Measurements from ENCODE around the gene MALRD1. TPM values are rescaled to one million over a fixed set of nuclear protein-coding genes. Genes with fewer than 3 reads are reported as not detected.

The MALRD1 gene
- total RNA-seq, 1 donor: 1.7 TPM

- TF ChIP-seq CTCF (IDR thresholded peaks at IDR 0.05; ENCODE audit: insufficient read depth, low read depth, low read length): no peak
- no peak for DNase-seq (ENCODE audit: low read depth)
- H3K4me3 ChIP-seq (ENCODE audit: low read depth, low read length): no peak overlapping the region
Measured at GRCh38 chr10:19329475-19329874, 280.9 kb downstream of the MALRD1 start.

- no peak overlapping the region for H3K4me3 ChIP-seq (ENCODE audit: low read depth, low read length)
Measured at GRCh38 chr10:19332304-19332703, 283.7 kb downstream of the MALRD1 start.

GRCh38 chr10:19333631-19334030, 285.0 kb downstream of the MALRD1 start:
- no peak for TF ChIP-seq CTCF (IDR thresholded peaks at IDR 0.05; ENCODE audit: insufficient read depth, low read depth, low read length)
- no peak overlapping the region for H3K4me3 ChIP-seq (ENCODE audit: low read depth, low read length)
- DNase-seq (ENCODE audit: low read depth): no peak

More at GRCh38 chr10:19332304-19332703, 283.7 kb downstream of the MALRD1 start:
- TF ChIP-seq CTCF (IDR thresholded peaks at IDR 0.05; ENCODE audit: insufficient read depth, low read depth, low read length): no peak
- peak; percentile 25 for DNase-seq (ENCODE audit: low read depth)

GRCh38 chr10:19347621-19348020, 299.0 kb downstream of the MALRD1 start:
- peak; percentile 35 for TF ChIP-seq CTCF (IDR thresholded peaks at IDR 0.05; ENCODE audit: insufficient read depth, low read depth, low read length)
- H3K4me3 ChIP-seq (ENCODE audit: low read depth, low read length): no peak overlapping the region
- DNase-seq (ENCODE audit: low read depth): peak; percentile 1

GRCh38 chr10:19367176-19367575, 318.6 kb downstream of the MALRD1 start:
- no peak overlapping the region for H3K4me3 ChIP-seq (ENCODE audit: low read depth, low read length)
- no peak for DNase-seq (ENCODE audit: low read depth)
- TF ChIP-seq CTCF (IDR thresholded peaks at IDR 0.05; ENCODE audit: insufficient read depth, low read depth, low read length): no peak

- no peak overlapping the region for H3K4me3 ChIP-seq (ENCODE audit: low read depth, low read length)
- no peak for TF ChIP-seq CTCF (IDR thresholded peaks at IDR 0.05; ENCODE audit: insufficient read depth, low read depth, low read length)
- no peak for DNase-seq (ENCODE audit: low read depth)
Measured at GRCh38 chr10:19373988-19374387, 325.4 kb downstream of the MALRD1 start.

GRCh38 chr10:19385846-19386450, 337.3 kb downstream of the MALRD1 start:
- no peak for DNase-seq (ENCODE audit: low read depth)
- no peak for TF ChIP-seq CTCF (IDR thresholded peaks at IDR 0.05; ENCODE audit: insufficient read depth, low read depth, low read length)
- H3K4me3 ChIP-seq (ENCODE audit: low read depth, low read length): no peak overlapping the region

Measured in fibroblast of villous mesenchyme (primary cell).